ENCODE measurements around the gene MAP3K14. TPM values are rescaled to one million over a fixed set of nuclear protein-coding genes. Genes with fewer than 3 reads are reported as not detected.
A peak's percentile ranks its signal among the peaks of the same experiment; 100 is the strongest.

The MAP3K14 gene
- total RNA-seq, 1 experiment from 2014 or later = 7.8 TPM

- no peak overlapping the region for H3K4me2 ChIP-seq (ENCODE audit: insufficient read depth, insufficient read length, low read length)
- no peak overlapping the region for H3T11ph ChIP-seq (ENCODE audit: low read length)
- no peak overlapping the region for H2AFZ ChIP-seq (ENCODE audit: low read length)
- H3K56ac ChIP-seq (ENCODE audit: insufficient read length, low read depth, low read length) = no peak overlapping the region
- no peak overlapping the region for H4K8ac ChIP-seq (replicated peaks; ENCODE audit: insufficient read length, low read depth, low read length)
- Mint-ChIP-seq H3K27ac (no peak overlapping the region), H3K27me3 (ENCODE audit: low read depth) (no peaks in the 10 kb centered on the region; the same call in 1 of the 2 replicates), H3K9me3 (peaks cover 6 to 9% of the 10 kb centered on the region in 2 experiments; a peak in 4 of 5 replicates), H3K36me3 (ENCODE audit: insufficient read depth in 1 of 3, low read depth in 3 of 3) (peaks cover 0 to 2% (median 0%) of the 10 kb centered on the region in 3 experiments; a peak in 3 of 7 replicates), H3K4me3 (no peak overlapping the region), H3K4me1 (peaks cover 9 to 15% of the 10 kb centered on the region in 2 experiments)
- WGBS (ENCODE audit: extremely low coverage, insufficient read length, low lambda C conversion rate) = no CpG with 5 or more reads among the region's 6 CpGs
- no peaks in the 10 kb centered on the region for H3K79me2 ChIP-seq (ENCODE audit: insufficient read depth, low read length)
- no peaks in the 10 kb centered on the region for H3K23me2 ChIP-seq (ENCODE audit: insufficient read length, low read depth, low read length, poor library complexity, severe bottlenecking)
- no peaks in the 10 kb centered on the region for H4K20me1 ChIP-seq (ENCODE audit: control insufficient read depth, insufficient read depth, insufficient read length)
- no peak overlapping the region for H2BK15ac ChIP-seq (ENCODE audit: low read depth, low read length)
- no peak overlapping the region for H2BK5ac ChIP-seq (ENCODE audit: insufficient read length, low read length)
- no peak overlapping the region for H3K9ac ChIP-seq (ENCODE audit: extremely low read depth, insufficient read length, low read length)
- no peak overlapping the region for H3K27ac ChIP-seq (ENCODE audit: insufficient read length, low read depth, low read length)
- no peak overlapping the region for H4K91ac ChIP-seq (ENCODE audit: insufficient read length, low read depth, low read length)
- H3K14ac ChIP-seq (ENCODE audit: insufficient read depth, low read length) = no peak overlapping the region
- no peak for TF ChIP-seq CTCF (conservative IDR thresholded peaks at IDR 0.05)
- H2BK120ac ChIP-seq (ENCODE audit: low read depth, low read length, poor library complexity, severe bottlenecking) = no peak overlapping the region
- no peak overlapping the region for H2AK5ac ChIP-seq (ENCODE audit: insufficient read length, low read length)
- no peaks in the 10 kb centered on the region for H3K9me3 ChIP-seq (ENCODE audit: control insufficient read depth, low read depth, low read length)
- no peak overlapping the region for H3K18ac ChIP-seq (ENCODE audit: insufficient read length, low read depth, low read length)
- H3K27me3 ChIP-seq (ENCODE audit: insufficient read depth, low read length) = no peaks in the 10 kb centered on the region
- H2BK12ac ChIP-seq (ENCODE audit: insufficient read length, low read depth, low read length) = no peak overlapping the region
- H3K4ac ChIP-seq (ENCODE audit: low read depth, low read length) = no peak overlapping the region
- no peaks in the 10 kb centered on the region; the same call in 1 of the 2 replicates for H3K4me1 ChIP-seq (ENCODE audit: insufficient read depth, low read length)
- DNase-seq = peak; percentile 1
- H2BK20ac ChIP-seq (ENCODE audit: low read depth, low read length, poor library complexity, severe bottlenecking) = no peak overlapping the region
- H3K23ac ChIP-seq (ENCODE audit: insufficient read length, low read depth, low read length) = no peak overlapping the region
- no peak overlapping the region for H4K5ac ChIP-seq (ENCODE audit: insufficient read length, low read depth, low read length)
- H3K79me1 ChIP-seq (ENCODE audit: insufficient read depth, low read depth, low read length, poor library complexity, severe bottlenecking) = no peaks in the 10 kb centered on the region
These were observed 30.6 kb upstream of the MAP3K14 start for GRCh38 chr17:45347444-45347843.
